Raji (cell line): ENCODE measurements around the gene XPNPEP2.

ENCODE experiments used
- POLR2A ChIP-seq: IDR thresholded peaks from 2 replicates; pipeline ENCODE4 v1.6.1; 2011; ENCODE audit warnings: low read depth, low read length, control low read depth; ENCODE audit not compliant: insufficient read depth

Gene XPNPEP2

DNA sequence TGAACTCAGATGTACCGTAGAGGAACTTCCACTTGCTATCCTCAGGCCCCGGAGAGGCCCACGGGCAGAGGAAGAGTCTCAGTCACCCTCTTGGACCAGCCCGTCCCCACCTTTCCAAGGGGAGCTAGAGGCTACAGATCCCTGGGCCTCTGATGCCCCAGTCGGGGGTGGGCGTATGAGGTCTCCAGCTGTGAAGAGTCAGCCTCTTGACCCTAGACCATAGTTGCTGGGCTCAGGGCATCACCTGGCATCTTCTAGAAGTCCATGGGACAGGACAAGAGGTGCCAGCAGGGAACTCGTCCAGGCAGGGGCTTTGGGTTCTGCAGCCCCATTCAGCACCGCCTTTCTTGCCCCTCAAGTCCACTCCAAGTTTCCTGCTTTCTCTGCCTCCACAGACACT is 52.6 kb downstream of the XPNPEP2 start:
- no peak for TF ChIP-seq POLR2A

DNA sequence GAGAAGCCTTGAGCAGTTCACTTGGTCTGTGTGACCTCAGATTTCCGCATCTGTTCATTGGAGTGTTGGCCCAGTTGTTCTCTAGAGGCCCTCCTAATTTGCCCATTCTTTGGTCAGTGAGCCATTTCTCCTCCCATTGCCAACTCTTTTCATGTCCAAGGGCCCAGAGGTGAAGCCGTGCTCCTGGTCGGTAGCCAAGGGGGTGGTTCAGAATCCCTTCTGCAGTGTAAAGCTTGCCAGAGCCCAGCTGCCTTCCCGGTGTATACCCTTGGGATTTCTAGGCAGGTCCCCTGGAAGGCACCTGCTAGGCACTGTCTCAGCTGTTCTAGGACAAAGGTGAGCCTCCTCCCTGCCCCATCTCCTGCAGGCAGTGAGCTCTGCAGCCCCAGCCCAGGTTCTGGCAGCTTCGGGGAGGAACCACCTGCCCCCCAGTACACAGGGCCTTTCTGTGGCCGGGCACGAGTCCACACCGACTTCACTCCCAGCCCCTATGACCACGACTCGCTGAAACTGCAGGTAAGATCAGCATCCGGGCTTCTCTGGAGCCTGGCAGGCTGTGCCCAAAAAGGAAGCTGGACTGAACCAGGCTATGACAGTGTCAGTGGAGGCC is 53.3 kb downstream of the XPNPEP2 start:
- TF ChIP-seq POLR2A = no peak

GRCh38 chrX:129792586-129793291 is 54.0 kb downstream of the XPNPEP2 start:
- TF ChIP-seq POLR2A = no peak

DNA sequence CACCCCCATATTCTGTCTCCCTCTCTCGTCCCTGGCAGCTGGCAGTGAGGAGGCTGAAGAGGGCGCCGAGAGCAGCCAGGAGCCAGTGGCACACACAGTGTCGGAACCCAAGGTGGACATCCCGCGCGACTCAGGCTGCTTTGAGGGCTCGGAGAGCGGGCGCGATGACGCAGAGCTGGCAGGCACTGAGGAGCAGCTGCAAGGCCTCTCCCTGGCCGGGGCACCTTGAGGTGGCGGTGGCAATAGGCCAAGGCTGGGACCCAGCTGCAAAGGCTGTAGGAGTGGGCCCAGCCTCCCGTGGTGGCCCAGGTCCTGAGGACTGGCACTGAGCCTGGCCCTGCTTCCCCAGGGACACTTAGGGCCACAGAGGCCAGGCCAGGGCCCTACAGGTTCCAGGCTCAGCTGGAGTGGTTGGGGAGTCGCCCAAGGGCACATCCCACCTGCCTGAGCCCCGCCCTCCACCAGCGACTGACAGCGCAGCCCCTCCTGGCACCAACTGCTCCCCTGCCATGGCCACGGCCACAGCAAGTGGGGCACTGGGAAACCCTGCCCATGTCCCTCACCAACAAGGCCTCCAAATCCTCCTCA is 54.9 kb downstream of the XPNPEP2 start:
- TF ChIP-seq POLR2A = no peak

GRCh38 chrX:129795584-129795983 is 56.8 kb downstream of the XPNPEP2 start:
- no peak for TF ChIP-seq POLR2A

- TF ChIP-seq POLR2A = no peak
Measured at GRCh38 chrX:129797251-129797906, 58.6 kb downstream of the XPNPEP2 start.

GRCh38 chrX:129798456-129798855 is 59.7 kb downstream of the XPNPEP2 start:
- TF ChIP-seq POLR2A = no peak

DNA sequence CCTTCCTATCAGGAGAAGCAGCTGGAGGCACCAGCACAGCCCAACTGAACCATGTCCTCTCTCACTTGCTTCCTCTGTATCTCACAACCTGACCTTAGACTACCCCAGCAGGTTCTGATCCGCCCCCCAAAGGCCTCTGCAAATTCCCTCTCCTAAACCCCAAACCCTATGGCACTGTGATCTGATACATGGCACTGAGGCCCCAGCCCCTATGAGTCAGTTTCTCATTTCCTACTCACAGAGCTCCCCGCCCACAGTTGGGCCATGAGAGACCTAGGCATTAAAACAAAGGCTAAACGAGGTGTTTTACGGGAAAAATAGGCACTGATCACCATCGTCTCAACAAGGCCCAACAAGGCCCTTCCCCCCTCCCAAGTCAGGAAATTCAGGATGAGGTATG is 60.1 kb downstream of the XPNPEP2 start:
- TF ChIP-seq POLR2A = no peak

- TF ChIP-seq POLR2A = no peak
Measured at GRCh38 chrX:129800186-129800585, 61.4 kb downstream of the XPNPEP2 start.

DNA sequence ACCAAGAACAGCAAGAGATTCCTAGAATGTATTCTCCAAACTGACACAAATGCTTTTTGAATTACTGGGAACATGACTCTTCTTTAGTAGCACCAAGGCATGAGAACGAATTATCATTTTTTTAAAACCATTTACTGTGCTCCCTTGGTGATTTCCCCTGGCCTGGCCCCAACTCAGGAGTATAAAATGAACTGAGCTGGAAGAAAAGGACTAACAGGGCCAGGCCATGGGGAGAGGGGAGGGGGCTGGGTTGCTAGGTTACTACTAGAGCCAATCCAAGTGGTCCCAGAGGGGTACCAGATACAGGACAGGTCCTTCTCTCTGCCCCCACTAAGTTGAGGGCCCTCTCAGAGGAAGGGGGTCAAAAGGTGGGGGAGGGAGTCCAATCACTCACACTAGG is 64.1 kb downstream of the XPNPEP2 start:
- no peak for TF ChIP-seq POLR2A

GRCh38 chrX:129804806-129805205 is 66.0 kb downstream of the XPNPEP2 start:
- TF ChIP-seq POLR2A = no peak

DNA sequence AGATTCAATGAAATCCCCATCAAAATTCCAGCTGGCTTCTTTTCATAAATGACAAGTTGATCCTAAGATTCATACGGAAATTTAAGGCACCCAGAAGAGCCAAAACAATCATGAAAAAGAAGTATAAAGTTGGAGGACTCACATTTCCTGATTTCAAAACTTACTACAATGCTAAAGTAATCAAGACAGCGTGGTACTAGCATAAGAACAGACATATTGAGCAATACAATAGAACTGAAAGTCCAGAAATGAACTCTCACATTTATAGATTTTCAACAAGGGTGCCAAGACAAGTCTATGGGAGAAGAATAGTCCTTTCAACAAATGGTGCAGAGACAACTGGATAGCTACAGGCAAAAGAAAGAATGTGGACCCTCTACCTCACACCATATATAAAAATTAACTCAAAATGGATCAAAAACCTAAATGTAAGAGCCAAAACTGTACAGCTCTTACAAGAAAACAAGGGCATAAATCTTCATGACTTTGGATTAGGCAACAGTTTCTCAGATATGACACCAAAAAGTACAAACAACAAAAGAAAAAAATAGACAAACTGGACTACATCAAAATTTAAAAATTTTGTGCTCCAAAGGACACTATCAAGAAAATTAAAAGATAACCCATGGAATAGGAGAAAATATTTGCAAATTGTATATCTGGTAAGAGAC is 69.5 kb downstream of the XPNPEP2 start:
- no peak for TF ChIP-seq POLR2A

GRCh38 chrX:129808829-129809796 is 70.3 kb downstream of the XPNPEP2 start:
- TF ChIP-seq POLR2A = no peak

- no peak for TF ChIP-seq POLR2A
Measured at GRCh38 chrX:129813662-129814368, 75.0 kb downstream of the XPNPEP2 start.
